HG03565 (cell line): Measurements from ENCODE around the gene PTOV1.
"Not testable (repeated sequence)": the region's sequence is repeated elsewhere in the genome, so short reads cannot be mapped to it uniquely, and the experiment has no call there.

Source experiments
- ATAC-seq: cut with Tn5 transposase; IDR thresholded peaks from one replicate; pipeline ENCODE4 v1.9.1; 2021; ENCODE audit warnings: mild to moderate bottlenecking, moderate library complexity; ENCODE audit not compliant: unreplicated experiment

PTOV1 gene

GRCh38 chr19:49817964-49818648, 32.9 kb upstream of the PTOV1 start, which contains the start of gene MED25:
Gene MED25 (plus strand): TSS chr19:49818289. CDS start chr19:49818342, 53 bp downstream.
- peak; percentile 65 for ATAC-seq

- no peak for ATAC-seq
Measured at GRCh38 chr19:49818649-49819370, 32.1 kb upstream of the PTOV1 start.

DNA sequence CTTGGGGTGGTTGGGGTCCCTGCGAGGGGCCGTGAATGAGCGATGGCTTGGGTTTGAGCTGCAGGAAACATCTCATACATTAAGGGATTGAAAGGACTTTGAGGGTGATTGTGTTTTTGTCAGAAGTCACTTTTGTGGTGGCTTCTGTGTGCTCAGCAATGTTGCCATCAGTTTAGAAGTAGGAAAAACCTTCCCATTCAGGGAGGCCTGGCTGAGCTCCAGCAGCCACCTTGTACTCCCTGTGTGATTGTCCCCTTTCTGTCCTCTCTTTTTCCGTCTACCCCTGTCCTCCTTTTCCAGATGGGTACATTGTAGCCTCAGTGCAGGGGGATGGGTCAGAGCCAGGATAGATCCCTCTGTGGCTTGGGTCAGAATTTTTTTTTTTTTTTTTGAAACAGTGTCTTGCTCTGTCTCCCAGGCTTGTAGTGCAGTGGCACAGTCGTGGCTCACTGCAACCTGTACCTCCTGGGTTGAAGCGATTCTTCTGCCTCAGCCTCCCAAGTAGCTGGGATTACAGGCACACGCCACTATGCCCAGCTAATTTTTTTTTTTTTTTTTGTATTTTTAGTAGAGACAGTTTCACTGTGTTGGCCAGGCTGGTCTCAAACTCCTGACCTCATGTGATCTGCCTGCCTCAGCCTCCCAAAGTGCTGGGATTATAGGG, 31.4 kb upstream of the PTOV1 start:
- not testable (repeated sequence) for ATAC-seq

GRCh38 chr19:49820125-49820524, 30.8 kb upstream of the PTOV1 start:
- ATAC-seq: no peak

DNA sequence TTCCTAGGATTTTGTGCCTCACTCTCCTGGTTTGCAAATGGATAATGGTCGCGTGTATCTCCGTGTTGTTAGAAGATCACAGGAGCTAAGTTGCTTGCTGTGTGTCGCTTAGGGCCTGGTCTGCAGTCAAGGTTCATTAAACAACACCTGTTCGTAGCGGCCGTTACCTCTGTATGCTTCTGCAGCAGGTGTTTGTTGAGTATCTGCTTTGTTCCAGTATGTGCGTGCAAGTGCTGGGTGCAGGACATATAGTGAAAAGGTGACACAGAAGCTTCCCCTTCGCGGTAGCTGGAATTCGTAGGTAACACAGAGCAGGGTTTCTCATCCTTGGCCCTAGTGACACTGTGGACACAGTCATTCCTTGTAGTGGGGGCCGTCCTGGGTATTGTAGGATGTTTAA, 27.5 kb upstream of the PTOV1 start:
- ATAC-seq: no peak

- ATAC-seq: no peak
Measured at GRCh38 chr19:49824662-49825061, 26.3 kb upstream of the PTOV1 start.

DNA sequence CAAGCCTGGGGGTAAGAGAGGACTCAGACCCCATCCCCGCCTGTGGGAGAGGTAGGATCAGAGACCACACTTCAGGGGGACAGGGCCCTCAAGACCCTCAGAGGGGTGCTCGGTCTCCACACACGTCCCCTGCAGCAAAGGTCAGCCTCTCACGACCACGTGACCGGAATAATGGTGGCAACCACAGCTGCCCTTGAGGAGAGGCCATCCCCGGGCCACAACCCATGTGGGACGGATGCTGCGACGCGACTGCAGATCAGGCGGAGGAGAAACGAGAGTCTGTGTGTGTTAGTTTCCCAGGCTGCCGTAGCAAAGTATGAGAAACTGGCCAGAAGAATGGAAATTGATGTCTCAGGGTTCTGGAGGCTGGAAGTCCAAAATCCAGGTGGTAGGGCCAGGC, 23.9 kb upstream of the PTOV1 start:
- ATAC-seq: no peak

DNA sequence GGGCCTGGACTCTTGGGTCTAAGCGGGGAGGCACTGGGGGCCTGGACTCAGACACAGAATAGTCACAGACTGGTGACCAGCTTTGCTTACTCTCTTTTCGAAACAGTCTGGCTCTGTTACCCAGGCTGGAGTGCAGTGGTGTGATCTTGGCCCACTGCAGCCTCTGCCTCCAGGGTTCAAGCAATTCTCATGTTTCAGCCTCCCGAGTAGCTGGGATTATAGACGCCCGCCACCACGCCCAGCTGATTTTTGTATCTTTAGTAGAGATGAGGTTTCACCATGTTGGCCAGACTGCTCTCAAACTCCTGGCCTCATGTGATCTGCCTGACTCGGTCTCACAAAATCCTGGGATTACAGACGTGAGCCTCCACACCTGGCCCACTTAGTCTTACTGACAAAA, 21.8 kb upstream of the PTOV1 start:
- no peak for ATAC-seq

GRCh38 chr19:49829721-49830120, 21.2 kb upstream of the PTOV1 start:
- no peak for ATAC-seq

DNA sequence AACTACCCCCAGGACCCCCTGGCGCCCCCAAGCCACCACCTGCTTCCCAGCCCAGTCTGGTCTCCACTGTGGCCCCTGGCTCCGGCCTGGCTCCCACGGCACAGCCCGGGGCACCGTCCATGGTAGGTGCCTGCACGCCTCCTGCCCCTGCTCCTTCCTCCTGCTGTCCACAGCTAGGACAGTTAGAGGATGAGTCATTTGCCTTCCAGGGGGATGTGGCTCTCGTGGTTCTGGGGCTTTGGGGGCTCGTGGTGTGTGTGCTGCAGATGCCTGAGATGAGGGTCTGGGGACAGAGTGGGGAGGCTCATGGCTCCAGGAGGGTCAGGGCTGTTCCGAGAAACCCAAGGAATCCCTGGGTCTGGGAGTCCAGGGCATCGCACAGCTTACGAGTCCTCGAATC, 20.2 kb upstream of the PTOV1 start:
- no peak for ATAC-seq

DNA sequence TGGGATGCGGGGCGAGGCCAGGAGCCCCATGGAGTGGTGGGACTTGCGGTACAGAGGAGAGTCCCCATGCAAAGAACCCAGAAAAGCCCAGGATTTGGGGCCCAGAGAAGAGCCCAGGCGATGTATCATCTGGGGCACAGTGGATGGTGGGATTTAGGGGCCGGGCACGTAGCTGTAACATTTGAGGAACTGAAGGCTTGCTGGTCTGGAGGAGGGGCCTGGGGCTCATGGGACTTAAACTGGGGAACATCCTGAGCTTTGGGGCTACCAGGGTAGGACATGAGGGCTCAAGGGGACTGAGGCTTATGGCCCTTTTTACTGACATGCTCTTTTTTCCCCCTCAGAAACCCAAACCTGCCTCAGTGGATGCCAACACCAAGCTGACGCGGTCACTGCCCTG, 19.4 kb upstream of the PTOV1 start:
- ATAC-seq: no peak

- ATAC-seq: no peak
Measured at GRCh38 chr19:49832556-49832955, 18.4 kb upstream of the PTOV1 start.

DNA sequence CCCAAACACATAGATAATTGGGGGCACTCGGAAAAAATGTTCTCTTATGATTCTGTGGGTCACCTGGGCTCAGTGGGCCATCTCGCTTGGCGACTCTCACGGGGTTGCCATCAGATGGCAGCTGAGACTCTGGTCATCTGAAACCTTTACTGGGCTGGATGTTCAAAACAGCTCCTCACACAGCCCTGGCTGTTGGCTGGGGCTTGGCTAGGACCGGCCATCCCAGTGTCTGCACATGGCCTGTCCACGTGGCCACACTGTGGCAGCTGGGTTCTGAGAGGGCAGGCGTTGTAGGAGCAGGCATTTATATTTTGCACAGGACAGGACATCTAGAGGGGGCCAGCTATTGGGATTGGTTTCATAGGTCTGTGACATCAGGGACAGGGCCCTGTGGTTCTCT, 17.4 kb upstream of the PTOV1 start:
- ATAC-seq: no peak

GRCh38 chr19:49835562-49835961, 15.4 kb upstream of the PTOV1 start:
- no peak for ATAC-seq

DNA sequence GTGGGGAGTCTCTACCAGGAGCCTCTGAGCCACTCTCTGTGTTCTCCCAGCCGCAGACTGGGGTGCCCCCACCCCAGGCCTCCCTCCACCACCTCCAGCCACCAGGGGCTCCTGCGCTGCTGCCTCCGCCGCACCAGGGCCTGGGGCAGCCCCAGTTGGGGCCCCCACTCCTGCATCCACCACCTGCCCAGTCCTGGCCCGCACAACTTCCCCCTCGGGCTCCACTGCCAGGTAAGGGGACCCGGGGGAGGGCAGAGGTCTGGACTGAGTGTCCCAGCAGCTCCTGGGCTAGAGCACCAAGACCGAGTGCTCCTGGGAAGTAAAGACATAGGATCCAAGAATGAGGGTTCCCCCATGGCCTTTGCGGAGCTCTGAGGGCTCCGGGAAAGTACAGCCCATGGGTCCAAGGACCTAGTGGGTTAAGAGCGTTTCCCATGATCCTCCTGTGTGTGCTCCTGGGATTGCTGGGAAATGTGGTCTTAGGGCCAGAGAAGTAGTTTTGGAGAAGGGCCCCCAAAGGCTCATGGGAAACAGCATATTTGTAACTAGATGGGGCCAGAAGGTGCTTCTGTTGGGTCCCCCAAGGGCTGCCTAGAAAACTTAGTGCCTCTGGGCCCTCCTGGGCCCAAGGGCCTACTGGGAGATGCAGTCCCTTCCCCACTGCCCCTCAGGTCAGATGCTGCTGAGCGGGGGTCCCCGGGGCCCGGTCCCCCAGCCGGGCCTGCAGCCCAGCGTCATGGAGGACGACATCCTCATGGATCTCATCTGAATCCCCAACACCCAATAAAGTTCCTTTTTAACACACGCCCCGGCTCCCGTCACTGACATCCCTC, 14.6 kb upstream of the PTOV1 start:
- ATAC-seq: no peak

DNA sequence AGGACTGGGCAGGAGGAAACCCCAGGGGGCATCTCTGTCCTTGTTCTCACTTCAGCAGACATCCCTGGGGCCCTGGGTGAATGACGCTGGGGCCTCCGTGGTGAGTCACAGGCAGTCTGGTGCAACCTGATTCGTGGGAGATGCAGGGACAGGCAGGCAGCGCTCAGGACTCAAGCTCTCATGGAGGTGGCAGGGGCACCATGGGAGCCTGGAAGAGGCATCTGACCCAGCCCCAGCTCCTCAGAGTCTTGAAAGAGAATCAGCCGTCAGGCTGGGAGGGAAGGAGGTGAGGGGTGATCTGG, 14.0 kb upstream of the PTOV1 start:
- ATAC-seq: no peak

GRCh38 chr19:49837425-49837824, 13.5 kb upstream of the PTOV1 start:
- no peak for ATAC-seq

DNA sequence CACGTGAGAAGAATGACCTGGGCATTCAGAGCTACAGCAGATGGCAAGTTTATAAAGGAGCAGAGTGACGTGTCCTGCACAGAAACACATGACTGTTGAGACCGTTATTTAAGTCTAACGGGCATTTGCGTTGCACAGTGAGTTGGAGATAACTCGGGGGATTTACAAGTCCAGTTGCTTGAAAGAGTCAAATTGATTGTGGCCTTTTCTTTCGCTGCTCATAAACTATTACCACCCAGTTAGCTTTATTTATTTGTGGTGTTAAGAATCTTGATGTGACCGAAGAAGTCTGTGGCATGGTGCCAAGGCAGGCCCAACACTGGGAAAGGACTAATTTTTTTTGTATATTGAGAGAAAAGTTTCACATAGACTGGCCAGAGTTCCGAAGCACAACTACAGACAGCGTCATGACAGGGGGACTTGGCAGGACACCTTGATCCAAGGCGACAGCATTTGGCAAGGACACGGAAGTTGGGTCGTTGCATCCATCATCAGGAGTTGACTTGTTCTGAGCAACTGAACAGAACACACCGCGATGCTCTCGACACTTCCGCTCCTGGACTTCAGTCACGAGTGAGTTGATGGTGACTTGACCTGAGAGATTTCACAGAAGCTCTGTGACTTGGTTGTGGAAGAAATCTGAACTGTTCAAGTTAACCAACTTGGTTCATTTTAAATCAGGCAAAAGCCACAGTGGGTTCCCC, 11.9 kb upstream of the PTOV1 start:
- no peak for ATAC-seq

- no peak for ATAC-seq
Measured at GRCh38 chr19:49839713-49840112, 11.2 kb upstream of the PTOV1 start.

GRCh38 chr19:49840321-49840720, 10.6 kb upstream of the PTOV1 start:
- no peak for ATAC-seq

DNA sequence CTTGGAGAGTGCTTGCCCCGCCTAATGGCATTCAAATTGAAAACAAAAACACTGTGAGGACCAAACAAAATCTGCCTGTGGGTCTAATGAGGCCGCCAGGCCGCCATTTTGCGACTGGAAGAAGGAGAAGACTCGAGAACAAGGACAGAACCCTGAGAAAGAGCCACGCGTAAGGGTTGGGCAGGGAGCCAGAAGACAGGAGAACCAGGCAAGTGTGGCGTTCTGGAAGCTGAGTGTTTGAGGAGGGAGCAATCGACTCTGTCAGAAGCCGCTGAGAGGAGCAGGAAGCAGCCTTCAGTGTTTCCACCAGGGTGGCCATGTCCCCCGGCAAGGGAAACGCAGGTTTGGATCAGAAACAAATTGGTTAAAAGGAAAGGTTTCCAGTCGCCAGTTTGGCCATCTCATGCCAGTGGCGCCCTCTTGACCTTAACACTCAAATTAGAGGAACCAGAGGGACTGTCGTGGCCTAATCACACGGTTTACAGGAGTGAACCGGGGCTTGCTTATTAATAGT, 10.2 kb upstream of the PTOV1 start:
- ATAC-seq: no peak
